GM21390 (cell line): ENCODE data around the gene DIP2C.

Source experiments
- ATAC-seq: cut with Tn5 transposase; IDR thresholded peaks from one replicate; pipeline ENCODE4 v1.9.1; 2021; ENCODE audit not compliant: unreplicated experiment

The DIP2C gene

DNA sequence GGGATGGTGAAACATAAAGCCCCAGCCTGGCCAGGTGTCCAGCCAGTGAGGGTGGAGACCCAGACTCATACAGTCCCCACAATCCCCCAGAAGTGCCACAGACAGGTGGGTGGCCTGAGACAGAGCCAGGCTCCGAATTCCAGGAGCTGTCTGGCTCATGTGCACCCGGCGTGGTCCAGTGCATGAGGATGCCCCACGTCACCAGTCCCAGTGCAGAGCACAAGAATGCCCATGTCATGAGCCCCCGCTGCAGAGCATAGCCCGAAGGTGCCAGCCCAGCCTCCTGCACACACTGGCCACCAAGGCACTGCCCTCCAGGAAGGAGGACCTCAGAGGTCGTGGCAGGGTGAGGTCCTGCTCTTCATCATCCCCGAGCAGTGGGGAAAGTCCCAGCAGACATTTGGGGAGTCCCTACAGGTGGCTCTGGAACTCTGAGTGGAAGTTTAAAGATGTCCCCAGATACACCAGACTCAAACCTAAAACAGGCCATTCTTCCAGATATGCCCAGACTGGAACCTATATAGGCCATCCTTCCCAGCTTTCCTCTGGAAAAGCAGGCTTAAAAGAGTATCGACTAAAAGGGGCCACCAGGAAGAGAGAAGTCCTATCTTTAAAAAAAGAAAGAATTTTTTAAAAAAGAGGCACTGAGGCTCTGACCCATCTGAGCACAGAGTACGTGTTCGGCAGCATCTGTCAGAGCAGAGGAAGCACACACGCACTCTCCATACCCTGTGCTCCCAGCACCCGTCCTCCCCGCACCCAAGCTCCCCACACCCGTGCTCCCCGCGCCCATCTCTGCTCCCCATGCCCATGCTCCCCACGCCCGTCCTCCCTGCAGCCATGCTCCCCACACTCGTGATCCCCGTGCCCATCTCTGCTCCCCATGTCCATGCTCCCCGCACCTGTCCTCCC, 11.5 kb downstream of the DIP2C start:
- ATAC-seq = no peak

DNA sequence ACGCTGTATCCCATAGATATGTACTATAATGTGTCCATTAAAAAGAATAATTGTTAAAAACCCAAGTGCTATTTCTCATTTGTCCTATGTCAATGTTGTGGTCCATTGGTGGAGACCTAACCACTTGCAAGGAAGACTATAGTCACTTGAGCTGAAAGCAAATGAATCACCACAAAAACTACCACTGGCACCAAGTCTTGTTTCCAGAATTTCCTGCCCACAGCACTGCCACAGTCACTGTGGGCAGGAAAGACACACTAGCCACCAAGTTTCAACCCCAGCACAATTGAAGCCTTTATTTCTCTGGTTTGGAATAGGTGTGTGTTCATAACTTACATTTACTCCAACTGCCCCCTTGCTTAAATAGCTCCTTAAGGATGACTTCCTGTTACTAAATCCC, 12.4 kb downstream of the DIP2C start:
- no peak for ATAC-seq

DNA sequence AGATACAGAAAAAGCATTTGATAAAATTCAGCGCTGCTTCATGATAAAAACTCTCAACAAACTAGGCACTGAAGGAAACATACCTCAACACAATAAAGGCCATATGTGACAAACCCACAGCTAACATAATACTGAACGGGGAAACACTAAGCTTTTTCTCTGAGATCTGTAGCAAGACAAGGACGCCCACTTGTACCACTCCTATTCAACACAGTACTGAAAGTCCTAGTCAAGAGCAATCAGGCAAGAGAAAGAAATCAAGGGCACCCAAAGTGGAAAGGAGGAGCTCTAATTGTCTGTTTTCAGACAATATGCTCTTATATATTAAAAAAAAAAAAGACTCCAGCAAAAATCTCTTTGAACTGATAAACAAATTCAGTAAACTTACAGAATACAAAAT, 13.3 kb downstream of the DIP2C start:
- ATAC-seq = no peak

DNA sequence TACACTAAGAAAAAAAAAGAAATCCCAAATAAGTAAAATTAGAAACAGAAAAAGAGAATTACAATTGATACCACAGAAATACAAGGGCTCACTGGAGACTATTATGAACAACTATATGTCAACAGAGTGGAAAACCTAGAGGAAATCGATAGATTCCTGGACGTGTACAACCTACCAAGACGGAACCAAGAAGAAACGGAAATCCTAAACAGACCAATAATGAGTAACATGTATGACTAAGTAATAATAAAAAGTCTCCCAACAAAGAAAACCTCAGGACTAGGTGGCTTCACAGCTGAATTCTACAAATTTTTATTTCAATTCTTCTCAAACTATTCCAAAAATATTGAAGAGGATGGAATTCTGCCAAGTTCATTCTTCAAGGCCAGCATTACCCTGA, 13.9 kb downstream of the DIP2C start:
- ATAC-seq = no peak

DNA sequence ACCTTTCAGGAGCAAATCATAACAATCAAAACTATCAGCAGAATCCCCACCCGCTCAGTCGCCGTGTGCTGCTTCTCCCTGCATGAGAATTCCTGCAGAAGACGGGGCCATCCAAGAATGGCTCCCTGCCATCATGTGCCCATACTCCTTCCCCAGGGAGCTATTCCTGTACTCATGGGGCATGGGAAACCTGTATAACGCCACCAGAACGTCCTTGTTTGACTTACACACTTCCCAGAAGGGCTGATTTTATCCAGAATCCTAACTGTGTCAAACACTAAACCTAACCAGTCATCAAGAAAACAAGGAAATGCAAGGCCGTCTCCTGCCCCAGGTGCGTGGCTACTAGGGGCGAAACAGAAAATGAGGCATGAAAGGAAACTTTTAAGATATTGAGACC, 16.0 kb downstream of the DIP2C start:
- ATAC-seq = no peak

DNA sequence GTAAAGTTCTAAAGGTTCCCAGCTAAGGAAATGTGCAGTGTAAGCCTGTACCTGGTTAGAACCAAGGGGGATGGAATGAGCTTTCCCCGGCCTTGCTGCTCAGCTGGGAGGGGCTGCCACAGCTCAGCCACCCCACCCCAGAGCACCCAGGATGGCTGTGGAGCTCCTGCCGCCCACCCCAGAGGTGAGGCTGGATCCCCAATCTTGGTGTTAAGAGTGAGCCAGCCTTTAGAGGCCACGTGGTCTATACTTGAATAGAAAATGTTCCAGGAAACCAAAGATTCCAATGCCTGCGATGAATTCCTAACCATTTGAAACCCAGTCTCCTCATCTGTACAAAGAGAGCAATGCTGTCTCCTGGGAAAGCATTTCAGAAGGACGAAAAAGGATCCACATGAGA, 16.5 kb downstream of the DIP2C start:
- no peak for ATAC-seq

DNA sequence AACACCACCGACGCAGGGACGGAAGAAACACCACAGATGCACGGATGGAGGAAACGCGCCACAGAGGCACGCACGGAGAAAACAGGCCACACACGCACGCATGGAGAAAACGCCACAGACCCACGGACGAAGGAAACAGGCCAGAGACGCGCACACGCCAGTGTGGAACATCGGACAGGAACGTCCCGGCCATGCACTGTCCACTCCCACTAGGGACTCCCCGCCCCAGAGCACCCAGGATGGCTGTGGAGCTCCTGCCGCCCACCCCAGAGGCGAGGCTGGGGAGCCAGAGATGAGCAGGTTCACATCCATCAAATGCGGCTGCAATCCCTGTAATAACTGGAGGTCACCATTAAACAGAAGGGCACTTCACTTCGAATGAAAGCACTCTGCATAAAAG, 17.3 kb downstream of the DIP2C start:
- no peak for ATAC-seq

DNA sequence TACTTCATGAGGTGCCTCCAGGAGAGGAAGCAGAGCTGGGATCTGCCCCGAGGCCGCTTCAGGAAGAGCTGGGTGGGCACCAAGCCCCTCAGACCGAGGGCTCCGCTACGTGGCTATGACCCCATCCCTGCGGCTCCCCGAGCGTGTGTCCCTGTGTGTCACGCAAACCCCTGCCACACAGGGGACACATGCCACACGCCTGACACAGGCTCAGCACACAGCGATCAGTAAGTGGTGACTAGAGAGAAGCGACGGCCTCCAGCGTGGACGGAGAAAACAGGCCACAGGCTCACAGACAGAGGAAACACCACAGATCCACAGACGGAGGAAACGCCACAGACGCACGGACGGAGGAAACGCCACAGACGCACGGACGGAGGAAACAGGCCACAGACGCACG, 18.5 kb downstream of the DIP2C start:
- ATAC-seq = no peak

DNA sequence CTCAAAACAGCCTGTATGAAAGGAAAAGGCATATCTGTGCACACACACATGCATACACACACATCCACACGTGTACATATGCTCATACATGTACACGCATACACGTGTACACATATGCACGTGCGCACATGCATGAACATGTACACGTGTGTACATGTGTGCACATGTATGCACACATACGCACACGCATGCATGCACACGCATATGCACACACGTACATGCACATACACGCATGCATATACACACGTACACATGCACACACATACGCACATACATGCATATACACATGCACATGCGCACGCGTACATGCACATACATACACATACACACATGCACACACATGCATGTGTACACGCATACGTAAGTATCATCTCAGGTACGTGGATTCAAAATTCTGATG, 19.4 kb downstream of the DIP2C start:
- no peak for ATAC-seq

DNA sequence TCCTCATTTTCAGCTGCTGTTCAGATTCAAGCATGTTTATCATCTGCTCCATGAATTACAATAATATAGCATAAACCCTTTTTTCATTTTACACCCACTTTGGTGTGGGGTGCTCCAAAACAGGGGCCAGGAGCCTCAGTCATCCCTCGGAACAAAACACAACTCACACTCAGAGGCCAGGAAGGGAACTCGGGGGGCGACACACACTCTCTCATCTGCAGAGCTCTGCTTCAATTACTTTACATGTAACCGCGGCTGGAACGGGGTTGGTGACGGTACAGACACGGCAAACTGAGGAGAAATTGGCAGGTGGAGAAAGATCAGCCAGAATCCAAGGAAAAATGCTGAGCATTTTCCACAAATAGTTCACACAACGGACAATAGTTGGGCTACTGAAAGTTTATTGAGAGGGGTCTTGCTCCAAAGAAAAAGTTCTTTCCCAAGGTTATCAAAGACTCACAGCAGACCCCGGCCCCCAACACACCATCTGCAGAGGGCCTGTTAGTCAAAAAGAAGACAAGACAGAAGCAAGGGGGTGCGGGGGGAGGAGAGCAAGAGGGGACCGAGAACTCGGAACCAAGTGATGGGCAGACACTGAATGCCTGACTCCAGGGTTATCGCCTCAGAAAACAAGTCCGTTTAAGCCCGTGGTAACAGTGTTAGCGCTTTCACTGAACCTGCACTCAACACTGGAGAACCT, 20.5 kb downstream of the DIP2C start:
- ATAC-seq = no peak

DNA sequence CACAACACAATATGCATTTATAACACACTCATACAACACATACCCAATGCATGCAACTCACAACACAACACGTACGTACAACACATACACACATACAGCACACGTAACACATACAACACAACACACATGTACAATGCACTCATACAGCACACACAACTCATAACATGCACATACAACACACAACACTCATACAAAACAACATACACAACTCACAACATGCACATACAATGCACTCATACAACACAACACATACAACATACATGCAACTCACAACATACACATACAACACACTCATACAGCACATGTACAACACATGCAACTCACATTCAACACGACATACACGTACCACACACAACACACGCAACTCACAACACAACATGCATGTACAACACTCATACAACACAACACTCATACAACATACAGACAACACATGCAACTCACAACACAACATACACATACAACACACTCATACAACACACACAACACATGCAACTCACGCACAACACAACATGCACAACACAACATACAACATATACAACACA, 21.8 kb downstream of the DIP2C start:
- ATAC-seq = no peak

DNA sequence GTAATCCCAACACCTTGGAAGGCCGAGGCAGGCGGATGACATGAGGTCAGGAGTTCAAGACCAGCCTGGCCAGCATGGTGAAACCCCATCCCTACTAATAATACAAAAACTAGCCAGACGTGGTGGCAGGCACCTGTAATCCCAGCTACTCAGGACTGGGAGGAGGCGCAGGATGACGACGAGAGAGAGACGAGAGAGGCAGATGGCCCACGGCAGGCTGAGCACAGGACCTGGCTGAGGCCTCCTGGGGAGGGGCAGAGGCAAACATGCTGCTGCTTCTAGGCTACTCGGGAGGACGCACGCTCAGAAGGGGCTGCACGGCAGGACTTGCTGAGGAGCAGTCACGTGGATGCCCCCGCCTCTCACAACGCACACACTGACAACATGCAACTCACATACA, 22.4 kb downstream of the DIP2C start:
- no peak for ATAC-seq

DNA sequence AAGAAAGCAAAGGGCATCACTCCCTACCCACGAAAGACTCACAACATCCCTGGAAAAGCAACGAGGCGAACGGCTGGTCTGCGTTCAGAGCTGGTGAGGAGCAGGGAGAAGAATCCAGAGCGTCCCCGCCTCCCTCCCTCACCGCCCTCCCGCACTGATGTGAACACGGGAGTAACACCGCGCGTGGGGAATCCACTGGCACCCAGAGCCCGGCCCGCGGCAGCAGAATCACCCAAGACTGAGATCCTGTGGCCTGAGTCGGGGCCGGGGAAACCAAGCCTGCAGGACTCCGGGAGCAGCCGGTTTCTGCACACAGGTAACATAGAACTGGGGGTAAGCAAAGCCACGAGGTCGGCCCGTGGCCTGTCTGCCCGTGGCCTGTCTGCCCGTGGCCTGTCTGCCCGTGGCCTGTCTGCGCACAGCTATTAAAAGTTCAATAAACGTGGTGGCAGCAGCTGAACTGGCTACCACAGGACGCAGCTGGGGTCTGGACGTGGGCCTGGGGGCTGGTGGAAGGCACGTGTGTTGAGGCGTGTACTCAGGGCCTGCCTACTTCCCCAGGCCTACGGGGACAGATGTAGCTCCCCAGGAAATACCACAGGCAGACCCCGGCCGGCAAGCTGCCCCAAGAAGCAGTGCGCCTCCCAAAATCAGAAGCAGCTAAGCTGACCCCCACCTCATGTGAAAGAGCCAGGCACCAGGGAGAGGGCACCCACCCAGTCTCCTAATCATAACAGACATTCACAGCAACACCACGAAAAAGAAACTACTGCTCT, 23.0 kb downstream of the DIP2C start:
- ATAC-seq = no peak

DNA sequence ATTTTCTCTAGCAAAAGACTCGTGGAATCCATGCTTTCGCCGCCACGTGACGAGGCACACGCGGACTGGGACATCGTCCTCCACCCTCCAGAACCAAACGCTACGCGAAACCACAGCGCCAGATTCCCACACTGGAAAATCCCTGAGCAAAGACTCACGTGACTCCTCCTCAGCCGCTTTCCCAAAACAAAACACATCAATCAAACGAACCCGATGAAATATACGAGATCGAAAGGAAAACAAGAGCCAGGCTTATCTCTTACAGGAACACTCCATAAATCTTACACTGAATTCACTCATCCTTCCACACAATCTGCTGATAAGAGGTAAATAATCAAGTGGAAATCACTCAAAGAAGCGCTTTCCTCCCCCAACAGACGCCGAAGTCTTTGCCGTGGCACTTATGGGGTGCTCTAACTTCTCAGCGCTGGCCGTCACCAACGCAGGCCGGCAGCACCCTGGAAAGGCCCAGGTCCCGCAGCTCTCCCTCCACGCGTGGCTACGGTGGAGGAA, 23.8 kb downstream of the DIP2C start:
- ATAC-seq = no peak

DNA sequence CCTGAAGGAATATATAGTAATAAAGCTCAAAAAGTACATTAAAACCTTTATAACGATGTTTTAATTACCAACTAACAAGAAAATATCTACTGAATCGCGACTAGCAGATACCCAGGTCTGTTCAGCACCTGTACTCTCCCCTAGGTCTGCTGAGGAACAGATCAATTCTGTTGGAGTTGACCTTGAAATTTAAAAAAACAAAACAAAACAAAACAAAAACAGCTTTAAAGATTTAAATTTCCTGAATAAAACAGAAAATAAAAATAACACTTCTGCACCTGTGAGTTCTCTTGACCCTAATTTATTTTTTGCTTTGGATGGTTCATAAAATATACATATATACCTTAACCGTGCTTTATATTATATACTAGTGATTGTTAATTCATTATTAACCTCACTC, 24.6 kb downstream of the DIP2C start:
- ATAC-seq = no peak

DNA sequence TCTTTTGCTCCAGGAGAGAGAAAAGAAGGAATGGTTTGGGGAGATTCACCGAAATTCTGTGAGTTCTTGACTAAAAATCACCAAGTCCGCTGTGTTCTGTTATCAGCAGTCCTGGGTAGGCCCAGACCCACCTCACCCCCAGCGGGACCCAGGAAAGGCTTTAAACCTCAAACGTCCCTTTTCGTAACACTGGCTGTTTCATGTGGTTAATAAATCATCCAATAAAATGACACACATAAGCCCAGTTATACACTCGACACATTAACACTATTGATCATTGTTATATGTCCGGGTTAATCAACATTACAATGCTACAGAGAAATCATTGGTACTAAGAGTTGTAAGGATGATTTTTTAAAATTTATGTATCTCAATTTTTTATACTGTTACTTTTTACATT, 25.2 kb downstream of the DIP2C start:
- ATAC-seq = no peak

DNA sequence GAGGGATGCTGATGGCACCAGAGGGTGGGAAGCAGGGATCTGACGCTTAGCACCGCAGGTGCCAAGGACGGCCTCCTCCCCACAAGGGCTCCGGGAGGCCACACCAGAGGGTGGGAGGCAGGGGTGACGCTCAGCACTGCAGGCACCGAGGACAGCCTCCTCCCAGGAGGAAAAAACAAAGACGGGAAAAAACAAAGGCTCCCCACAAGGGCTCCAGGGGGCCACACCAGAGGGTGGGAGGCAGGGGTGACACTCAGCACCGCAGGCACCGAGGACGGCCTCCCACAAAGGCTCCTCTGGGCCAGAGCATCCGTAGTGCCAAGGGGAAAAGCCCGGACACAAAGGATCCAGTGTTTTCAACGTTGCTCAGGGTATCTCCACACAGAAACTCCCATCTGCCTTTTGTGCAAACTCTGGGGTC, 25.6 kb downstream of the DIP2C start:
- no peak for ATAC-seq

DNA sequence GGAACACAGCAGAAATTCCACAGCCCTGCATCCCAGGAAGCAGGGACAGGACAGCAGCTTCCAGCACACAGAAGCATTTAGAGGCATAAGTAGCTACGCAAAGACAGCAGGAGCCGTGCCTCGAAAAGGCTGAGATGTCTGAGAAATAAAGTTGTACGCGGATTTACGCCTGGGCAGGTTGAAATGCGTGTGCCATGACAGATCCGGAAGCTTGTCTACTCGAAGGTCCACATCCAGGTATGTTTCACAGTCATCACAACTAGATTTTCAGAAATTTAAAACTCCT, 26.1 kb downstream of the DIP2C start:
- ATAC-seq = no peak

DNA sequence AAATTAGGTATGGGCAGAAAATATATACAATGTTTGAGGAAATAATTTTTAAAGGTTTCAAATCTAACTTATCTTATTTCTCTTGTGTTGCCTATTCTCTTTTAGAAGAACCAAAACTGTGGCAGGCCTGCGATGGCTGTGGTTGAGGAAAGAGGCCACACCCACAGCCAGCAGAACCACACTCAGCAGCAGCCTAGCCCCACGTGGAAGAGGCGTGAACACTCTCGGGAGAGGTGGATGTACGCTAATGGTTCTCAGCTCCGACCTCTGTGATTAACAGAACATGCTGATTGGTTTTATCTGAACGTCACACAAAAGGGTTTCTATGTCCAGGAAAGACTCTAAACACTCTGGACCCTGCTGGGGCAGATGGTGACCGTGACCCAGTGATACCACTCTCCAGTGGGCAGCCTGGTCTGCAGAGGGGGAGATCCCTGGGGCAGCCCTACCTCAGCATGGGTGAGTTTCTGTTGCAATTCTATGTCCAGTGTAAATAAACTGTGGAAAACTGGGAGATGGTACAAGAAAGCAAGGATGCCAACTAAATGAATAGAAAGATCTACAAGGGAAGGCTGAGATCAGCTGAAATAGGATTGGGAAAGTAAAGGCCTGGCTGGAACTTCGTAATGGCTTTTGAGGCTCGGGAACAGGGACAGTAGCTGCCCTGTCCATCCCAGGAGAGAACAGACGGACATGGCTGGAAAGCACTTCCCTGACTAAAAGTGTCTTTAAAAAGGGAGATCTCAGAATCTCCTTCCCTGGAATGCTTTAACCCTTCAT, 26.6 kb downstream of the DIP2C start:
- ATAC-seq = no peak

DNA sequence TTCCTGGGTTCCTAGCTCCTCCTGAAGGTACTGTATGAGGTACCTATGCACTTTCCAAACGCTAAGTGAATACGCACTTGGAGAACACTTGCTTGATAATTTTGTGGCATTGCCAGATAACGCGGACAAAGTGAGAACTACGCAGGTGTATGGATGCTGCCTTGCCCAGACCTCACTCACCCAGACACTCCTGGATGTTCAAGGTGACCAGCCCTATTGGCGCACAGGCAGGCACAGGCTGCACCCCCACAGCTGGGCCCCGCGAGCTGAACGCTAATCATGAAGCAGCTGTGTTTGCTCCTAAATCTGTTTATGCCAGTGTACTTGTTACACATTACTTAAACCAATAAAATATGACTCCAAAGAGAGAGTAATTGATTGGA, 27.3 kb downstream of the DIP2C start:
- ATAC-seq = no peak
